Progenitor cell of endocrine pancreas (in vitro differentiated cells): ENCODE measurements around the gene SLC15A1. TPM values are rescaled to one million over a fixed set of nuclear protein-coding genes. Genes with fewer than 3 reads are reported as not detected.

Source experiments
- DNase-seq: peaks from one replicate; pipeline ENCODE4 v3.0.0; 2021; ENCODE audit warnings: low spot score; ENCODE audit not compliant: unreplicated experiment
- H3K27ac Mint-ChIP-seq: 2 replicates; pipeline ENCODE4 v1.8.0; 2021; ENCODE audit warnings: mild to moderate bottlenecking, moderate library complexity, mixed read lengths
- H3K27me3 Mint-ChIP-seq: 2 replicates; pipeline ENCODE4 v1.8.0; 2021; ENCODE audit warnings: mixed read lengths
- H3K36me3 Mint-ChIP-seq: 2 replicates; pipeline ENCODE4 v1.8.0; 2022; ENCODE audit warnings: mixed read lengths; ENCODE audit not compliant: insufficient read depth
- H3K4me1 Mint-ChIP-seq: 2 replicates; pipeline ENCODE4 v1.8.0; 2021; ENCODE audit warnings: low read depth, mixed read lengths
- H3K4me3 Mint-ChIP-seq: 2 replicates; pipeline ENCODE4 v1.8.0; 2021; ENCODE audit warnings: low read depth, mild to moderate bottlenecking, moderate library complexity, mixed read lengths
- H3K9me3 Mint-ChIP-seq: 2 replicates; pipeline ENCODE4 v1.8.0; 2021; ENCODE audit warnings: low read depth, mixed read lengths
- total RNA-seq: library from RNA; stranded (reverse); gene quantifications from 2 replicates; pipeline ENCODE4 v1.2.1, GENCODE V29; 2021
- TF ChIP-seq, protein P1 (sequence below): fragments of 200-600 bp; sonication (generic); IDR thresholded peaks from one replicate; pipeline ENCODE4 v1.5.0; 2021; ENCODE audit warnings: antibody characterized with exemption, mild to moderate bottlenecking; ENCODE audit not compliant: unreplicated experiment

The SLC15A1 gene
- total RNA-seq, 1 donor from 2014 or later, result 0.53 TPM

DNA sequence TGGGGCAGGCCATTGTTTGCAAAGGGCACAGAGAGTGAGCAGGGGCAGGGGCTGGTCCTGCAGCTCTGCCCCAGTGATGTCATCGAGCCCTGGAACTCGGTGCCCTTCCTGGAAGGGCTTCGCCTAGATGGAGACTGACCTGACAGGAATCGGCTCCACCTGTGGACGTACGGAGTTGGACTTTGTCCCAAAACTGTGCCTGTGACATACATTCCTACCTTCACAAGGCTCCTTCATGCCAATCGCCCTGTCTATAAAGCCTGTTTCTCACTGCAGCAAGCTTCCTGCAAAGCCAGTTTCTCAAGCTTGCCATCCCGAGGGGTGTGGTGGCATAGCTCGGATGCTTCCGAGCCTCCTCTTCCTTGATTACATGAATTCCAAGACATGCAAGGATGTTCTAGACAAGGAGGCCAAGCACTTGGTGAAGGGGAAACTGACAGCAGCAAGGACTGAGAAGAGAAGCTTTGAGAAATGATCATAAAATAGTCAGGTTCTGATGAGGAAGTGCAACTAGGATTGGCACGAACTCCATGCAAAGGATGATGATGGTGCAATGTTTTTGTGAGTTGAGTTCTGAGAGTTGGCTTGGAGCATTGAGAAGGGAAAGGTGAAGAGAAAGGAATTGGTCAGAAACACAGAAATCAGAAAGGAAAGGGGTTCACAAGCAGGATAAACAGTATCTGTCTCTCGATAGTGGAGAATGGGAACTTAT, 101.9 kb downstream of the SLC15A1 start:
- no peaks in the 10 kb centered on the region for H3K9me3 Mint-ChIP-seq
- no peak for DNase-seq
- no peaks in the 10 kb centered on the region for H3K36me3 Mint-ChIP-seq
- H3K27me3 Mint-ChIP-seq, result peaks cover 3% of the 10 kb centered on the region
- no peak overlapping the region for H3K4me3 Mint-ChIP-seq
- H3K27ac Mint-ChIP-seq, result no peak overlapping the region
- H3K4me1 Mint-ChIP-seq, result peaks cover 15% of the 10 kb centered on the region
- TF ChIP-seq, protein P1, sequence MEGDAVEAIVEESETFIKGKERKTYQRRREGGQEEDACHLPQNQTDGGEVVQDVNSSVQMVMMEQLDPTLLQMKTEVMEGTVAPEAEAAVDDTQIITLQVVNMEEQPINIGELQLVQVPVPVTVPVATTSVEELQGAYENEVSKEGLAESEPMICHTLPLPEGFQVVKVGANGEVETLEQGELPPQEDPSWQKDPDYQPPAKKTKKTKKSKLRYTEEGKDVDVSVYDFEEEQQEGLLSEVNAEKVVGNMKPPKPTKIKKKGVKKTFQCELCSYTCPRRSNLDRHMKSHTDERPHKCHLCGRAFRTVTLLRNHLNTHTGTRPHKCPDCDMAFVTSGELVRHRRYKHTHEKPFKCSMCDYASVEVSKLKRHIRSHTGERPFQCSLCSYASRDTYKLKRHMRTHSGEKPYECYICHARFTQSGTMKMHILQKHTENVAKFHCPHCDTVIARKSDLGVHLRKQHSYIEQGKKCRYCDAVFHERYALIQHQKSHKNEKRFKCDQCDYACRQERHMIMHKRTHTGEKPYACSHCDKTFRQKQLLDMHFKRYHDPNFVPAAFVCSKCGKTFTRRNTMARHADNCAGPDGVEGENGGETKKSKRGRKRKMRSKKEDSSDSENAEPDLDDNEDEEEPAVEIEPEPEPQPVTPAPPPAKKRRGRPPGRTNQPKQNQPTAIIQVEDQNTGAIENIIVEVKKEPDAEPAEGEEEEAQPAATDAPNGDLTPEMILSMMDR, result no peak

DNA sequence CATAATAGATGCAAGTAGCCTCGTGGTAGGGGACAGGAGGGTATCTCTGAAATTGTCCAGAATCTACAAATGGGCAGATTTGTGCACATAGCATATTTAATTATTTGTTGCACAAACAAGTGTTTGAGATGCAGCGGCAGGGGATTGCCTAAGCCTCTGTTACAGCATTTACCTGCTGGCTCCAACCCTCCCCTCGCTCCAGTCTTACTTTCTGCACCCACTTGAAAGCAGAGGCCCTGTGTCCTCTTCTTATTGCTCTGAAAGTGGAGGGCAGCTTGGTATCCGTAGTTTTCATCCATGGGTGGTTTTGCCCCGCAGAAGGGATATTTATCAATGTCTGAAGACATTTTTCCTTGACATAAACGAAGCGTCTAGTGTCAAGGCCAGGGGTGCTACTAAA, 102.6 kb downstream of the SLC15A1 start:
- peaks cover 15% of the 10 kb centered on the region for H3K4me1 Mint-ChIP-seq
- H3K4me3 Mint-ChIP-seq, result no peak overlapping the region
- no peak for DNase-seq
- H3K9me3 Mint-ChIP-seq, result no peaks in the 10 kb centered on the region
- no peak overlapping the region for H3K27ac Mint-ChIP-seq
- no peaks in the 10 kb centered on the region for H3K36me3 Mint-ChIP-seq
- H3K27me3 Mint-ChIP-seq, result peaks cover 3% of the 10 kb centered on the region
- TF ChIP-seq, protein P1, result no peak

DNA sequence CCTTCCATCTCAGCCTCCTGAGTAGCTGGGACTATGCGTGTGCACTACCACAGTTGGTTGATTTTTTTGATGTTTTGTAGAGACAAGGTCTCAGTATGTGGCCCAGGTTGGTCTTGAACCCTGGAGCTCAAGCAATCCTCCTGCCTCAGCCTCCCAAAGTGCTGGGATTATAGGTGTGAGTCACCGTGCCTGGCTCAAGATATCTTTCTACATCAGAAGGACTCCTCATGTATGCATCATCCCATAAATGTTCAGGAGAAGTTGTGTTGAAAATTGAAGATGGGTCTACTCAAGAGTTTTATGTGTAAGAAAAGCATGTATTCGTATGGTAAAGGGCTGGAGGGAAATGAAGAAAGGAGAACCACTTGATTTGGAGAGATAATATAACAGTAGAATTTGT, 103.8 kb downstream of the SLC15A1 start:
- Mint-ChIP-seq H3K36me3 (no peaks in the 10 kb centered on the region), H3K27ac (no peak overlapping the region), H3K4me1 (peaks cover 15% of the 10 kb centered on the region), H3K27me3 (no peaks in the 10 kb centered on the region), H3K4me3 (no peak overlapping the region), H3K9me3 (no peaks in the 10 kb centered on the region)
- TF ChIP-seq, protein P1, result no peak
- DNase-seq, result no peak

DNA sequence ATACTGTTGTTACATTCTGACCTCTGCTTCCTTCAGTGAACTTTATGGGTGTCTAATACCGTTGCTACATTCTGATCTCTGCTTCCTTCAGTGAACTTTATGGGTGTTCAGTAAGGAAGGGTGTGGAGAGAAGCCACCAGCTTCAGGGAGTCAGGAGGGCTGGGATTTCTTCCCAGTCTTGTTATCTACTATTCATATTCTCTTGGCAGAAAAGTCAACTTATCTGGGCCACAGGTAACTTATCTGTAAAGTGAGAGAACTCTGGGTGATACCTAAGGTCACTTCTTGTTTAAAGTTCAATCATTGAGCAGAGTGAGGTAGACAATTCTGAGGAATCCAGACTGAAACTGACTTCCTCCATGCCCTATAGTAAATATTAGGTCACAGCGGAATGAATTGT, 104.3 kb downstream of the SLC15A1 start:
- Mint-ChIP-seq H3K36me3 (no peaks in the 10 kb centered on the region), H3K4me3 (no peak overlapping the region), H3K9me3 (no peaks in the 10 kb centered on the region), H3K27me3 (no peaks in the 10 kb centered on the region), H3K4me1 (peaks cover 13% of the 10 kb centered on the region), H3K27ac (peak overlapping the region; percentile 83)
- no peak for DNase-seq
- TF ChIP-seq, protein P1, result no peak

DNA sequence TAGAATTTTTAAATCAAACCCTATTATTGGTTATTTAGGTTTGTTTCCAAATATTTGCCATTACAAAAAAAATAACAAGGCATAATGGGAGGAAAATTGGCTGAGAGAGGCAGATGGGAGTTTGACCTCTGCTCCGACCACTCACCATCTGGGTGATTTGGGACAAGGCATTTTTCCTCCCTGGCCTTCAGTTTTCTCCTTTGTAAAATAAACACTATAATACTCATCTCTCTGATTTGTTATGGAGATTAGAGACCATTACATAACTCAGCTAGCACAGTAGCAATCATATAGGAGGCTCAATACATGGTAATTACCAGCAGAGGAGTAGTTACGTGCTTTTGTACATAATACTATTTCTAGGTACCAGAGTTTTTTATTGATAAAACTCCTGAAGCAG, 105.4 kb downstream of the SLC15A1 start:
- Mint-ChIP-seq H3K4me3 (no peak overlapping the region), H3K36me3 (no peaks in the 10 kb centered on the region), H3K27ac (no peak overlapping the region), H3K27me3 (no peaks in the 10 kb centered on the region), H3K4me1 (peaks cover 13% of the 10 kb centered on the region), H3K9me3 (no peaks in the 10 kb centered on the region)
- TF ChIP-seq, protein P1, result no peak
- DNase-seq, result no peak
